Activated T-cell treated with anti-CD3 and anti-CD28 coated beads, Interleukin-2, amount 50 U/mL, for 4 hours (primary cell): ENCODE data around the gene ZC3H18. TPM values are rescaled to one million over a fixed set of nuclear protein-coding genes. Genes with fewer than 3 reads are reported as not detected.

Experiments used
- ATAC-seq, 2 donors: fragments of 200-7000 bp; cut with Tn5 transposase; one replicate each; pipeline ENCODE4 v1.10.0; 2021
- DNase-seq: peaks from one replicate; pipeline ENCODE4 v3.0.0-alpha.2; 2020
- H3K27me3 Mint-ChIP-seq: one replicate; pipeline ENCODE4 v1.8.0; 2021; ENCODE audit warnings: low read depth, mixed read lengths
- H3K36me3 Mint-ChIP-seq: one replicate; pipeline ENCODE4 v1.8.0; 2022; ENCODE audit warnings: mixed read lengths; ENCODE audit not compliant: insufficient read depth
- H3K4me1 Mint-ChIP-seq: one replicate; pipeline ENCODE4 v1.8.0; 2021; ENCODE audit warnings: low read depth, mixed read lengths
- H3K4me3 Mint-ChIP-seq: one replicate; pipeline ENCODE4 v1.8.0; 2021; ENCODE audit warnings: mild to moderate bottlenecking, moderate library complexity, mixed read lengths
- H3K9me3 Mint-ChIP-seq: one replicate; pipeline ENCODE4 v1.8.0; 2021; ENCODE audit warnings: mixed read lengths
- total RNA-seq, 3 donors: library from RNA; stranded (reverse); gene quantifications; one replicate each; pipeline ENCODE4 v1.2.1, GENCODE V29; 2021

The ZC3H18 gene
- total RNA-seq, 3 donors from 2014 or later: 117 to 122 (median 118) TPM

DNA sequence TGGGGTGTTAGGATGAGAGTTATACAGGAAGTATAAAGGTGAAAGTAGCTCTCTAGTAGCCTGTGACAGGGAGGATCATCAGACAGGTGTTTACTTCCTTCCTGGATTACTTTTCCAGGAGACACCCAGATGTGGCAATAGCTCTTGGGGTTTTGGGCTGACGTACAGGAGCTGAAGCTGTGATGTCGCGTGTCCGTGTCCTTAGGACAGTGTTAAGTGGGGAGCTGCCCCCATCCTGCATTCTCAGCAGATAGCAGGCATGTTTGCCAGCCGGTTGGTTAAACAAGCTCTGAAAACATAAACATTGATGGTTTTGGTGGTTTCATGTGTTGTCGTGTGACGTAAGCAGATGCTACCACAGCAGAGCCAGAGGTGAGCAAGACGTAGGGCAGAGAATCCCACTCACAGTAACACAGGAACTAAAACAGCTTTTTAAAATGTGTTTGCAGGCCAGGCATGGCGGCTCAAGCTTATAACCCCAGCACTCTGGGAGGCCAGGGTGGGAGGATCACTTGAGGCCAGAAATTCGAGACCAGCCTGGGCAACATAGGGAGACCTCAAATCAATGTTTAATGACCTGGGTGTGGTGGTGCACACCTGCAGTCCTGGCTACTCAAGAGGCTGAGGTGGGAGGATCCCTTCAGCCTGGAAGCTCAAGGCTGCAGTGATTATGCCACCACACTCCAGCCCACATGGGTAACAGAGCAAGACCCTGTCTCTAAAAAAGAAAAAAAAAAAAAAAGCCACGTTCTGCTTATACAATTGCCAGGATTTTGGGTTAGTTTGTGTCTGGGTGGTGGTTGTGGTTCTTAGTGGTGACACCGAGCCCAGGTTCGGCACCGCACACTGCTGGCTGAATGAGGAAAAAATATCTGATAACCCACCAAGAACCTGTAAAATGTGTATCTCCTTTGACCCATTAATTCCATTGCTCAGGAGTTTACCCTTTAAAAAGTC lies 49.9 kb downstream of the ZC3H18 start:
- H3K4me1 Mint-ChIP-seq: peaks cover 32% of the 10 kb centered on the region
- H3K4me3 Mint-ChIP-seq: peak overlapping the region; percentile 38
- DNase-seq: peak; percentile 45
- H3K36me3 Mint-ChIP-seq: peaks cover 21% of the 10 kb centered on the region
- no peaks in the 10 kb centered on the region for H3K27me3 Mint-ChIP-seq
- H3K9me3 Mint-ChIP-seq: no peaks in the 10 kb centered on the region
- ATAC-seq: peak; percentile 78 to 89

DNA sequence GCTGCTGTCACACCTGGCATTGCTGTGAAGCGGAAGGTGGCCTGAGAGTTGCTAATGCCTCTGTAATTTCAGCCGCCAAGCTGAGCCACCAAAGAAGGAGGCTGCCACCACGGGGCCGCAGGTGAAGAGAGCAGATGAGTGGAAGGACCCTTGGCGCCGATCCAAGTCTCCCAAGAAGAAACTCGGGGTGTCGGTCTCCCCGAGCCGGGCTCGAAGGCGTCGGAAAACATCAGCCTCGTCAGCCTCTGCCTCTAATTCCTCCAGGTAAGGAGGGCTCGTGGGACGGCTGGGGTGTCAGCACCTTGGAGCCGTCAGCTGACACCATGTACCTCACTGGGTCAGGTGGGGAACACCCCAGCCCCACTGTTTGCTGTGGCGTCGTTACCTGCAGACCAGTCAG lies 51.9 kb downstream of the ZC3H18 start:
- H3K4me1 Mint-ChIP-seq: peaks cover 35% of the 10 kb centered on the region
- peaks cover 23% of the 10 kb centered on the region for H3K36me3 Mint-ChIP-seq
- no peak for ATAC-seq
- no peak for DNase-seq
- no peak overlapping the region for H3K4me3 Mint-ChIP-seq
- no peaks in the 10 kb centered on the region for H3K9me3 Mint-ChIP-seq
- H3K27me3 Mint-ChIP-seq: no peaks in the 10 kb centered on the region

DNA sequence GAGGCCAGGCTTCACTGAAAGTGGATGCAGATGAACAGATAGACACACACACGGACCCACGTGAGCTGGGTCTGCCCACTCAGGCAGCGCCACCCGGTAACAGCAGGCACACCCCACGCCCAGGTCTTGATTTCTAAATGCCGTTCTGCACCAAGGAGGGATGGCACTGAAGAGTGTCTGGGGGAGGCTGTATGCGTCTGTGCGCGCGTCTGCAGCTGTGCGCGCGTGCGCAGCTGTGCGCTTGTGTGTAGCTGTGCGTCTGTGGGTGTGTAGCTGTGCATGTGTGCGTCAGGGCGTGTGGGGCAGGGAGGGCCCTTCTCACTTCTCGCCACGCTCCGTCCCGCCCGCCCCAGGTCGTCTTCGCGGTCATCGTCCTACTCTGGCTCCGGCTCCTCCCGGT lies 52.7 kb downstream of the ZC3H18 start:
- H3K4me3 Mint-ChIP-seq: no peak overlapping the region
- H3K4me1 Mint-ChIP-seq: peaks cover 35% of the 10 kb centered on the region
- no peak for ATAC-seq
- H3K9me3 Mint-ChIP-seq: no peaks in the 10 kb centered on the region
- DNase-seq: no peak
- H3K36me3 Mint-ChIP-seq: peaks cover 27% of the 10 kb centered on the region
- H3K27me3 Mint-ChIP-seq: no peaks in the 10 kb centered on the region

DNA sequence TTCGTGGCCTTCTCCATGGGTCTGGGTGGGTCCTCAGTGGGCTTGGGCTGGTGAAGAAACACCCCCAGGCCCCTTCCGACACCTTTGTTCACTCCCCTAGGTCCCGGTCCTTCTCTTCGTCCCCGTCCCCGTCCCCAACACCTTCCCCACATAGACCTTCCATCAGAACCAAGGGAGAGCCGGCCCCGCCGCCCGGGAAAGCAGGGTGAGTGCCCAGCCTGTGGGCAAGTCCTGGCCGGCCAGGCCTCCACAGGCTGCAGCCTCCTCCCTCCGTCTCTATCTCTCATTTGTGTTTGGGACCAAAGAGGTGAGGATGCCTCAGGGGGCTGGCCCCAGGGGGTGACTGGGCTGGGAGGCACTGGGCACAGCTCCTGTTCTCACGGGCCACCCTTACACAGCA lies 53.7 kb downstream of the ZC3H18 start:
- H3K4me1 Mint-ChIP-seq: peaks cover 29% of the 10 kb centered on the region
- ATAC-seq (no peak), DNase-seq (no peak)
- H3K36me3 Mint-ChIP-seq: peaks cover 27% of the 10 kb centered on the region
- H3K9me3 Mint-ChIP-seq: no peaks in the 10 kb centered on the region
- H3K4me3 Mint-ChIP-seq: no peak overlapping the region
- H3K27me3 Mint-ChIP-seq: no peaks in the 10 kb centered on the region

DNA sequence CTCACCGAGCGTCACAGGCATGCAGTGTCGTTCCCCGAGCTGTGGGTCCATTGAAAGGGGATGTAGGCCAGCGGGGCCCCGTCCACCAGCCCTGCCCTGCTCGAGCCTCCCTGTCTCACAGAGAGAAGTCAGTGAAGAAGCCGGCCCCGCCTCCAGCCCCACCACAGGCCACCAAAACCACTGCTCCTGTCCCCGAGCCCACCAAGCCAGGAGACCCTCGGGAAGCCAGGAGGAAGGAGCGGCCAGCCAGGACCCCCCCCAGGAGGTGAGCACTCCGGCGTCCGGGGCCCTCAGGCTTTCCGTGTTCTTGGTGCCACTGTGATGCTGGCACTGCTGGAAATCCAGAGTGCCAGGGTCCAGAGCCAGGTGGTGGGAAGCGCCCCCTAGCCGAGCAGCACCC lies 54.3 kb downstream of the ZC3H18 start:
- H3K4me1 Mint-ChIP-seq: peaks cover 23% of the 10 kb centered on the region
- peaks cover 27% of the 10 kb centered on the region for H3K36me3 Mint-ChIP-seq
- no peak for DNase-seq
- H3K4me3 Mint-ChIP-seq: no peak overlapping the region
- H3K27me3 Mint-ChIP-seq: no peaks in the 10 kb centered on the region
- no peak for ATAC-seq
- H3K9me3 Mint-ChIP-seq: no peaks in the 10 kb centered on the region

DNA sequence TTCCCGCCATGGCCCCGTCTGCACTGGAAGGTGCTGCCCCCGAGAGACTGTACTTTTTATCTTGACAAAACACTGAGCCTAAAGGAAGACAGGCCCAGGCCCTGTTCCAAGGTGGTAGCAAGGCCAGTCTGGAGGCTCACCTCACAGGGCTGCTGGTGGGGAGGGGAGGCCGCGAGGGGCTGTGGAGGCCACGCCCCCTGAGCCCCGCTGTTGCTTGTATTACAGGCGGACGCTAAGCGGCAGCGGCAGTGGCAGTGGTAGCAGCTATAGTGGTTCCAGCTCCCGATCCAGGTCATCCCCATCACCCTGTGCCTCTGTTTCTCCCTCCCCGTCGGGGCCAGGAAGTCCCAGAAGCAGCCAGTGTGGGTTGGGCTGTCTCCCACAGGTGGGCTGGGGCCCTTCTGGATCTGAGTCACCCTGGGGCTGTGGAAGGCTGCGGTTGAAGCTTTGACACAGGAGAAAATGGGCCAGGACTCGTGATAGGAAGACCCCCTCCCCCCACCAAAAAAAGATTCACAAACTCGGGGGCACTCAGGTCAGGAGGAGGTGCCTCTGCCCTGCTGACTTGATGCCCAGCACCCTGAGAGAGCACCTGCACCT lies 54.9 kb downstream of the ZC3H18 start:
- Mint-ChIP-seq H3K4me1 (peaks cover 17% of the 10 kb centered on the region), H3K36me3 (peaks cover 30% of the 10 kb centered on the region), H3K27me3 (no peaks in the 10 kb centered on the region), H3K4me3 (no peak overlapping the region), H3K9me3 (no peaks in the 10 kb centered on the region)
- DNase-seq (no peak), ATAC-seq (peak; percentile 43 to 45)

DNA sequence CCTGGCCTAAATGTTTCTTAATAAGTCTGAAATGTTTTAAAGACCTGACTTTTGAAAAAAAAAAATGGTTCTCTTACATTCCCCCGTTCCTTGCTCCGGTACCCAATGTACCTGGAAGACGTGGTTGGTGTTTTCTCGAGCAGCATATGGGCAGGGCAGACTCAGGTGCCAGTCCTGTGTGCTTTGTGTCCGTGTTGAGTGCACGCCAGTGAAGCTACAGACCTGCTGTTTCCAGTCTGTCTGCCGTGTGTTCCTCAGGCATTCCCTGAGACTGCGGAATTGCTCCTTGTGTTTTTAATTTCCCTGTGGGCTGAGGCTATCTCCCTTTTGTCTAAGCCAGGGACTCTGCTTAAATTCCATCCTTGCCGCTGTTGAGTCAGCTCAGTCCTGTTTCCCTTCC lies 56.4 kb downstream of the ZC3H18 start:
- no peaks in the 10 kb centered on the region for H3K27me3 Mint-ChIP-seq
- H3K36me3 Mint-ChIP-seq: peaks cover 34% of the 10 kb centered on the region
- no peak for ATAC-seq
- DNase-seq: no peak
- H3K4me1 Mint-ChIP-seq: peaks cover 7% of the 10 kb centered on the region
- H3K4me3 Mint-ChIP-seq: no peak overlapping the region
- no peaks in the 10 kb centered on the region for H3K9me3 Mint-ChIP-seq

DNA sequence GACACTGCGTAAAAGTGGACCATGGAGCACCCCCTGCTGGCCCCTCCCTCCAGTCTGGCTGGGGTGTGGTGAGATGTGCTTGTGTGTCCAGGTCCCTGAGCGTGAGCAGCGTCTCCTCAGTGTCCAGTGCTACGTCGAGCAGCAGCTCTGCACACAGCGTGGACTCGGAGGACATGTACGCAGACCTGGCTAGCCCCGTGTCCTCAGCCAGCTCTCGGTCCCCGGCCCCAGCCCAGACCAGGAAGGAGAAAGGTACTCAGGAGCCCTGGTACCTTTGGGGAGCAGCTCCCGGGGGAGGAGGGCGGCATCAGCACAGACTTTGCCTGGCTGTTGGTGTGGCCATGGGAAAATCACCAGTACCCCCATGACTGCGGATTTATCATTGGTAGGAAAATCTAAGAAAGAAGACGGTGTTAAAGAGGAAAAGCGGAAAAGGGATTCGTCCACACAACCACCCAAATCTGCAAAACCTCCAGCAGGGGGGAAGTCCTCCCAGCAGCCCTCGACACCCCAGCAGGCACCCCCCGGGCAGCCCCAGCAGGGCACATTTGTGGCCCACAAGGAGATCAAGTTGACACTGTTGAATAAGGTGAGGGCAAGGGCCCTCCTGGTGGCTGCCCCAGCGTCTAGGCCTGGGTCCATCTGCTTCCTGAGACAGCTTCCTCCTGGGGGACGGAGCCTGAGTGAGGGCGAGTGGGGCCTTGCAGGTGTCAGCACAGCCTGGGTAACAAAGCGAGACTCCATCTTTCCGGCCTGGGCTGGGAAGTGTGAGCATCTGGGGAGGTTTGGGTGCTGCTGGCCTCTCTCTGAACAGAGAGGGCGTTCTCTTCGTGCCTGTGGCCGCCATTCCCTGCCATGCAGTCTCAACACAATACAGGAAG lies 57.6 kb downstream of the ZC3H18 start:
- DNase-seq (no peak), ATAC-seq (no peak)
- no peaks in the 10 kb centered on the region for H3K27me3 Mint-ChIP-seq
- H3K36me3 Mint-ChIP-seq: peaks cover 35% of the 10 kb centered on the region
- H3K9me3 Mint-ChIP-seq: no peaks in the 10 kb centered on the region
- peaks cover 7% of the 10 kb centered on the region for H3K4me1 Mint-ChIP-seq
- no peak overlapping the region for H3K4me3 Mint-ChIP-seq

DNA sequence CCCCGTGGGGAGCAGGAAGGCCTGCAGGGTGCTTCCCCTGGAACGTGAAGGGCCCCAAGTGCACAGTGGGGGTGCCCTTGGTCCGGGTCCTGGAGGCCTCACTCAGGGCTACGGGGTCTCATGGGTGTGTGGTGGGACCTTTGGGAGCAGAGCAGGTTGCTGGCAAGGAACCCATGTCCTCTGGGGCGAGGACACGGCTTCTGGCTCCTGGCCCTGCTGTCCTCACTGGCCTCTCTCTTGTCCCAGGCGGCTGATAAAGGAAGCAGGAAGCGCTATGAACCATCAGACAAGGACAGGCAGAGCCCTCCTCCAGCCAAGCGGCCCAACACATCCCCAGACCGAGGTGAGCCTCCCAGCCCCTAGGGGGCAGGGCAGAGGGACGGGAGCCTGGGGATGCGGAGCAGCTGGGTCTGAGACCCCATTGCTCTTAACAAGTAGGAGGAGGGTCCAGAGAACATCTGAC lies 58.3 kb downstream of the ZC3H18 start:
- Mint-ChIP-seq H3K27me3 (no peaks in the 10 kb centered on the region), H3K9me3 (no peaks in the 10 kb centered on the region), H3K4me3 (no peak overlapping the region), H3K4me1 (peaks cover 10% of the 10 kb centered on the region), H3K36me3 (peaks cover 29% of the 10 kb centered on the region)
- DNase-seq (no peak), ATAC-seq (no peak)

DNA sequence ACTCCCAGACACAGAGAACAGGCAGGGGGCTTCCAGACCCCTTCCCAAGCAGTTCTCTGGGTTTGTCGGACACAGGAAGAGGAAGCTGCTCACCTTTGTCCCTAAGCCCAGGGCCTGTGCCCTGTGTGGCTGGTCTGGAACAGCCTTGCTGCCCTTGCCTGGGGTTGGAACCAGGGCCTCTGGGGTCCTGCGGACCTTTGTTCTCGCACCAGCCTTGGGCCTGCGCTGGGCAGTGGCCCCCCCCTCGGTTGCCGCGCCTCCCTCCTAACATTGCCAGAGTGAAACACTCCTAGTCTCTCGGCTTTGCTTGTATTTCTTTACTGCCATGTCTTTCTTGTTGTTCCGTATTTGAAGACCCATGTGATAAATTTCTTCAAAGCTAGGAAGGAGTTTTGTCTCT lies 59.6 kb downstream of the ZC3H18 start:
- Mint-ChIP-seq H3K27me3 (no peaks in the 10 kb centered on the region), H3K36me3 (peaks cover 26% of the 10 kb centered on the region), H3K4me3 (no peak overlapping the region), H3K4me1 (peaks cover 13% of the 10 kb centered on the region), H3K9me3 (no peaks in the 10 kb centered on the region)
- no peak for DNase-seq
- no peak for ATAC-seq

DNA sequence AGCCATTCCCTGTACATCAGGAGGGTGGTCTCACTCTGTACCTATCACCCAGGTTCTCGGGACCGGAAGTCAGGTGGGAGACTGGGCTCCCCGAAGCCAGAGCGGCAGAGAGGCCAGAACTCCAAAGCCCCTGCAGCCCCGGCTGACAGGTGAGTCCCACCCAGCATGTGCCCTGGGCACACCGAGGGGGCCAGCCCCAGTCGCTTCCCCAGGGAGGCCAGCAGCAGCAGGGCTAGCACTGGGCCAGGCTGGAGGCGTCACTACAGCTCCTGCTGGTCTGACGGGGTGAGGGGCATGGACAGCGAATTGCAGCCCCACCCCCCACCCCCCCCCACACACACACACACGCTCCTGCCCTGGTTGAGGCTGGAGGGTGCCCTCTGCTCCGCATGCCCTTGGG lies 60.2 kb downstream of the ZC3H18 start:
- ATAC-seq (no peak), DNase-seq (no peak)
- Mint-ChIP-seq H3K4me3 (no peak overlapping the region), H3K4me1 (peaks cover 15% of the 10 kb centered on the region), H3K27me3 (no peaks in the 10 kb centered on the region), H3K36me3 (peaks cover 24% of the 10 kb centered on the region), H3K9me3 (no peaks in the 10 kb centered on the region)

DNA sequence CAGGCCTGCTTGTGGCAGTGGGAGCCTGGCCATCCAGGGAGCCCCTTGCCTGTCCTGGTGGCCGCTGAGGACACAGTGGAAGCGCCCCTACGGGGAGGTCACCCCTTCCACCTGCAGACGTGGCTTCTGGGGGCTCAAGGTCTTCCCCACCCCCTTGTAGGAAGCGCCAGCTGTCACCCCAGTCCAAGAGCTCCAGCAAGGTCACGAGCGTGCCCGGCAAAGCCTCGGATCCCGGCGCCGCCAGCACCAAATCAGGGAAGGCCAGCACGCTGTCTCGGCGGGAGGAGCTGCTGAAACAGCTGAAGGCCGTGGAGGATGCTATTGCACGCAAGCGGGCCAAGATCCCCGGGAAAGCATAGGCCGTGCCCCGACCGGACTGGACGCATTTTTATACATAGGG lies 60.7 kb downstream of the ZC3H18 start:
- no peak for DNase-seq
- peaks cover 16% of the 10 kb centered on the region for H3K4me1 Mint-ChIP-seq
- ATAC-seq: no peak
- no peaks in the 10 kb centered on the region for H3K27me3 Mint-ChIP-seq
- no peaks in the 10 kb centered on the region for H3K9me3 Mint-ChIP-seq
- H3K36me3 Mint-ChIP-seq: peaks cover 22% of the 10 kb centered on the region
- no peak overlapping the region for H3K4me3 Mint-ChIP-seq

DNA sequence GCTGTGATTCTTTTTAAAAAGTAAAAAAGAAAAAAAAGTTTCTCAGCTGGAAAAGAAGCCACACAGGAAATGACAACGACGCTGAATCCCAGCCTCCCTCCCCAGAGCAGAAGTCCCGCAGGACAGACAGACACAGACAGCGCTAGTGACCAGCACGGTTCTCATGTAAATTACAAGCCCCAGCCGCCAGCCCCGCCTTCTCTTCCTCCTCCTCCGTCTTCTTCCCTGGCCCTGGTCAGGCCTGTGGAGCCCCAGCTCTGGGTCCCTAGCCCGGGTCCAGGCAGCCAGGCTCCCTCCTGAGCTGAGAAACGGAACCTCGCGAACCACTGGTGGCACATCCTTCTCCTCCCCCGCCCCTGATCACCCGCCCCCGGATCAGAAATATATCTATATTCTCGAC lies 61.2 kb downstream of the ZC3H18 start:
- no peak for DNase-seq
- H3K4me3 Mint-ChIP-seq: no peak overlapping the region
- peaks cover 22% of the 10 kb centered on the region for H3K36me3 Mint-ChIP-seq
- H3K27me3 Mint-ChIP-seq: no peaks in the 10 kb centered on the region
- peaks cover 20% of the 10 kb centered on the region for H3K4me1 Mint-ChIP-seq
- H3K9me3 Mint-ChIP-seq: no peaks in the 10 kb centered on the region
- no peak for ATAC-seq

DNA sequence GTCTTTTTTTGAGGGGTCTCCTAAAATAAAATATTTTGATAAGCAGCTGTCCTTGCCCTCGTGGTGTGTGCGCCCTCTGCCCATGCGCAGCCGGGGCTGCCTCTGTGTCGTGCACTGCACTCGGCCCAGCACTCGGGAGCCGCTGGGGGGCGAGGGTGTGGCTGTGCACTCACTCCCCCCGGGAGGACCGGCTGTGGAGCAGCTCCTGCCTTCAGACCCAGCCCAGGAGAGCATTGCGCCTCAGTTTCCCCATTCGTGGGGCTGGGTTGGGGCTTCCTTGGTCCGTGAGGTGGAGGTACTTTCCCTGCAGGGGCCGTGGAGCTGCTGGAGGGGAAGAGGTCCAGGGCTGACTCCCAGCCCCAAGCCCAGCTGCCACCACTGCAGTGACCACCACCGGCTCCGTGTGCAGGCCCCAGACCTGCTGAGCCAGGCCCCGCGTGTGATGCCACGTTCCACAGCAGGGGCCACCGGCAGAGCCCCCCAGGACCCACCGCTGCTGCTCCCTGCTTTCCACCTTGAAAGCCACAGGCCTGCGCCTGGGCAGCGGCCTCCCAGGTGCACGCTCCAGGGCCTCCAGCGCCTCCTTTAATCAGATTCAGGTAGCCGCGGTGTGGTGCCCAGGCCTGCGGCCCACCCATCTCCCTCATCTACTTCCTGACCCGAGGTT lies 61.9 kb downstream of the ZC3H18 start:
- no peaks in the 10 kb centered on the region for H3K27me3 Mint-ChIP-seq
- ATAC-seq (no peak), DNase-seq (no peak)
- peaks cover 18% of the 10 kb centered on the region for H3K36me3 Mint-ChIP-seq
- no peak overlapping the region for H3K4me3 Mint-ChIP-seq
- no peaks in the 10 kb centered on the region for H3K9me3 Mint-ChIP-seq
- peaks cover 22% of the 10 kb centered on the region for H3K4me1 Mint-ChIP-seq
